ENCODE results near the gene ZNF433.
"Not testable (repeated sequence)": the region's sequence is repeated elsewhere in the genome, so short reads cannot be mapped to it uniquely, and the experiment has no call there.

GRCh38 chr19:12083336-12083735 lies 47.9 kb upstream of the ZNF433 start:
- TF ChIP-seq, protein P1, sequence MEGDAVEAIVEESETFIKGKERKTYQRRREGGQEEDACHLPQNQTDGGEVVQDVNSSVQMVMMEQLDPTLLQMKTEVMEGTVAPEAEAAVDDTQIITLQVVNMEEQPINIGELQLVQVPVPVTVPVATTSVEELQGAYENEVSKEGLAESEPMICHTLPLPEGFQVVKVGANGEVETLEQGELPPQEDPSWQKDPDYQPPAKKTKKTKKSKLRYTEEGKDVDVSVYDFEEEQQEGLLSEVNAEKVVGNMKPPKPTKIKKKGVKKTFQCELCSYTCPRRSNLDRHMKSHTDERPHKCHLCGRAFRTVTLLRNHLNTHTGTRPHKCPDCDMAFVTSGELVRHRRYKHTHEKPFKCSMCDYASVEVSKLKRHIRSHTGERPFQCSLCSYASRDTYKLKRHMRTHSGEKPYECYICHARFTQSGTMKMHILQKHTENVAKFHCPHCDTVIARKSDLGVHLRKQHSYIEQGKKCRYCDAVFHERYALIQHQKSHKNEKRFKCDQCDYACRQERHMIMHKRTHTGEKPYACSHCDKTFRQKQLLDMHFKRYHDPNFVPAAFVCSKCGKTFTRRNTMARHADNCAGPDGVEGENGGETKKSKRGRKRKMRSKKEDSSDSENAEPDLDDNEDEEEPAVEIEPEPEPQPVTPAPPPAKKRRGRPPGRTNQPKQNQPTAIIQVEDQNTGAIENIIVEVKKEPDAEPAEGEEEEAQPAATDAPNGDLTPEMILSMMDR (IDR thresholded peaks at IDR 0.05) = not testable (repeated sequence)
- TF ChIP-seq POLR2A (IDR thresholded peaks at IDR 0.05) = not testable (repeated sequence)

Data from vagina (tissue), 2 donors.